Testis (tissue), 2 donors: ENCODE results near the gene VRK2.

ENCODE experiments used
- CTCF ChIP-seq, 3 experiments: fragments of 450-650 bp in 2 of 3; fragments of 200-600 bp in 1 of 3; sonication (generic) in 1 of 3; IDR thresholded peaks; one replicate each; pipeline ENCODE4 v1.5.1; 2016 to 2019; ENCODE audit warnings: antibody characterized with exemption in 3 of 3, mild to moderate bottlenecking in 2 of 3, moderate library complexity in 1 of 3
- POLR2A ChIP-seq: fragments of 450-650 bp; IDR thresholded peaks from one replicate; pipeline ENCODE4 v1.6.1; 2017; ENCODE audit warnings: antibody characterized with exemption, mild to moderate bottlenecking, moderate library complexity

- no peak for TF ChIP-seq CTCF (IDR thresholded peaks at IDR 0.05)
- no peak for TF ChIP-seq POLR2A
Observed at GRCh38 chr2:58107803-58108710, 61.5 kb downstream of the VRK2 start.
